HL-60/S4 (cell line): ENCODE data around the gene SLFN5.
"Not testable (repeated sequence)": the region's sequence is repeated elsewhere in the genome, so short reads cannot be mapped to it uniquely, and the experiment has no call there.

Source experiments
- in situ Hi-C: fragments of 300-500 bp; cut with MboI; formaldehyde crosslinking; loops from 2 replicates; pipeline ENCODE4 v1.14.3; 2022; ENCODE audit warnings: low sequenced_read_pairs

SLFN5 gene

GRCh38 chr17:35287286-35287811 is 44.5 kb downstream of the SLFN5 start:
- in situ Hi-C loops: no loop called here

GRCh38 chr17:35289222-35289621 is 46.4 kb downstream of the SLFN5 start:
- in situ Hi-C loops: no loop called here

- in situ Hi-C loops: no loop called here
These were observed 48.9 kb downstream of the SLFN5 start for GRCh38 chr17:35291802-35292201.

GRCh38 chr17:35293151-35293847 is 50.4 kb downstream of the SLFN5 start:
- in situ Hi-C loops: no loop called here

- in situ Hi-C loops: no loop called here
These were observed 51.9 kb downstream of the SLFN5 start for GRCh38 chr17:35294756-35295155.

- in situ Hi-C loops: no loop called here
These were observed 52.8 kb downstream of the SLFN5 start for GRCh38 chr17:35295686-35296085.

GRCh38 chr17:35297666-35298065 is 54.8 kb downstream of the SLFN5 start:
- in situ Hi-C loops: no loop called here

GRCh38 chr17:35298639-35299038 is 55.8 kb downstream of the SLFN5 start:
- in situ Hi-C loops: no loop called here

GRCh38 chr17:35299135-35299534 is 56.3 kb downstream of the SLFN5 start:
- in situ Hi-C loops: no loop called here

- in situ Hi-C loops: not testable (repeated sequence)
These were observed 66.5 kb downstream of the SLFN5 start for GRCh38 chr17:35309345-35309744.

GRCh38 chr17:35312346-35312745 is 69.5 kb downstream of the SLFN5 start:
- in situ Hi-C loops: loop anchor here (5.0 kb wide), 1 partner anchor 225 kb away; the partner anchor contains the start of gene SLFN12L

GRCh38 chr17:35312790-35313711 is 70.2 kb downstream of the SLFN5 start:
- in situ Hi-C loops: loop anchor here (5.0 kb wide), 1 partner anchor 224 kb away; the partner anchor contains the start of gene SLFN12L

- in situ Hi-C loops: loop anchor here (5.0 kb wide), 1 partner anchor 223 kb away; the partner anchor contains the start of gene SLFN12L
These were observed 71.1 kb downstream of the SLFN5 start for GRCh38 chr17:35313875-35314409.

GRCh38 chr17:35314415-35315216 is 71.7 kb downstream of the SLFN5 start:
- in situ Hi-C loops: loop anchor here (5.0 kb wide), 1 partner anchor 223 kb away; the partner anchor contains the start of gene SLFN12L

- in situ Hi-C loops: no loop called here
These were observed 72.4 kb downstream of the SLFN5 start for GRCh38 chr17:35315283-35315682.

GRCh38 chr17:35315971-35316370 is 73.1 kb downstream of the SLFN5 start:
- in situ Hi-C loops: no loop called here

GRCh38 chr17:35322749-35323148 is 79.9 kb downstream of the SLFN5 start:
- in situ Hi-C loops: no loop called here
